ENCODE data around the gene AP1G1. TPM values are rescaled to one million over a fixed set of nuclear protein-coding genes. Genes with fewer than 3 reads are reported as not detected.

AP1G1 gene
- total and polyA plus RNA-seq, 2 of the 8 experiments (the other 6 are each of a cell fraction or from before 2014, with no cell fraction given): 43.9 to 68.4 TPM

- TF ChIP-seq CHD7 (IDR thresholded peaks at IDR 0.05; ENCODE audit: insufficient replicate concordance, low read length) (no peak), EP300 (IDR thresholded peaks at IDR 0.05; ENCODE audit: borderline replicate concordance in 1 of 2, low read depth in 2 of 2, low read length in 2 of 2) (no peak), TCF12 (IDR thresholded peaks at IDR 0.05; ENCODE audit: low read depth, low read length) (no peak), GABPA (IDR thresholded peaks at IDR 0.05; ENCODE audit: borderline replicate concordance, insufficient read depth, low read length) (no peak), TEAD4 (IDR thresholded peaks at IDR 0.05; ENCODE audit: low read depth, low read length) (no peak), RBBP5 (IDR thresholded peaks at IDR 0.05; ENCODE audit: borderline replicate concordance, low read depth, low read length) (no peak), CTCF (IDR thresholded peaks at IDR 0.05; ENCODE audit: control extremely low read depth in 1 of 3, insufficient read depth in 1 of 3, low read depth in 1 of 3, low read length in 3 of 3) (no peak), EZH2 (IDR thresholded peaks at IDR 0.05; ENCODE audit: low read depth, low read length, severe bottlenecking) (no peak), POU5F1 (IDR thresholded peaks at IDR 0.05; ENCODE audit: low read depth, low read length) (no peak)
Measured at GRCh38 chr16:71830359-71830758, 21.7 kb upstream of the AP1G1 start (continued).
